Tibial nerve (tissue), 4 donors: ENCODE results near the gene RNU6-7.

Experiments
- CTCF ChIP-seq, 5 experiments: fragments of 200-600 bp in 3 of 5; fragments of 450-650 bp in 2 of 5; sonication (generic) in 3 of 5; IDR thresholded peaks; one replicate each; pipeline ENCODE4 v1.5.1; 2016 to 2019; ENCODE audit warnings: antibody characterized with exemption in 5 of 5, mild to moderate bottlenecking in 3 of 5, moderate library complexity in 2 of 5
- EP300 ChIP-seq, 2 donors: sonication (generic); formaldehyde crosslinking; IDR thresholded peaks; one replicate each; pipeline ENCODE4 v1.6.1; 2017; ENCODE audit warnings: antibody characterized with exemption in 2 of 2, mild to moderate bottlenecking in 1 of 2

GRCh38 chr14:32217301-32217700 lies 15.5 kb downstream of the RNU6-7 start:
- TF ChIP-seq CTCF (IDR thresholded peaks at IDR 0.05) (no peak), EP300 (IDR thresholded peaks at IDR 0.05) (no peak)
